Measurements from ENCODE around the gene NUCB1. TPM values are rescaled to one million over a fixed set of nuclear protein-coding genes. Genes with fewer than 3 reads are reported as not detected.
"Not testable (repeated sequence)": the region's sequence is repeated elsewhere in the genome, so short reads cannot be mapped to it uniquely, and the experiment has no call there.

The NUCB1 gene
- total RNA-seq, 2 donors from 2014 or later, result 213 to 270 TPM

GRCh38 chr19:48925240-48925843 lies 25.2 kb downstream of the NUCB1 start:
- Mint-ChIP-seq H3K9me3 (no peaks in the 10 kb centered on the region), H3K27ac (no peak overlapping the region), H3K36me3 (no peaks in the 10 kb centered on the region), H3K27me3 (no peaks in the 10 kb centered on the region), H3K4me3 (no peak overlapping the region), H3K4me1 (ENCODE audit: low read depth in 2 of 2) (peaks cover 0 to 2% of the 10 kb centered on the region in 2 donors)
- no peak for DNase-seq (ENCODE audit: low spot score)
- no peak for ATAC-seq

- not testable (repeated sequence) for H3K36me3 Mint-ChIP-seq; H3K27me3 Mint-ChIP-seq; H3K27ac Mint-ChIP-seq; H3K9me3 Mint-ChIP-seq; DNase-seq (ENCODE audit: low spot score); H3K4me1 Mint-ChIP-seq (ENCODE audit: low read depth in 2 of 2); H3K4me3 Mint-ChIP-seq; ATAC-seq
Measured at GRCh38 chr19:48925890-48926289, 25.8 kb downstream of the NUCB1 start.

GRCh38 chr19:48926909-48927308 lies 26.8 kb downstream of the NUCB1 start:
- Mint-ChIP-seq H3K36me3 (no peaks in the 10 kb centered on the region), H3K4me3 (no peak overlapping the region), H3K4me1 (ENCODE audit: low read depth in 2 of 2) (peaks cover 0 to 2% of the 10 kb centered on the region in 2 donors), H3K9me3 (no peaks in the 10 kb centered on the region), H3K27me3 (no peaks in the 10 kb centered on the region), H3K27ac (no peak overlapping the region)
- no peak for ATAC-seq
- no peak for DNase-seq (ENCODE audit: low spot score)

GRCh38 chr19:48927692-48928091 lies 27.6 kb downstream of the NUCB1 start:
- H3K4me3 Mint-ChIP-seq; H3K9me3 Mint-ChIP-seq; DNase-seq (ENCODE audit: low spot score); ATAC-seq; H3K27me3 Mint-ChIP-seq; H3K36me3 Mint-ChIP-seq; H3K27ac Mint-ChIP-seq; H3K4me1 Mint-ChIP-seq (ENCODE audit: low read depth in 2 of 2): not testable (repeated sequence)

- ATAC-seq, result no peak
- no peak overlapping the region for H3K27ac Mint-ChIP-seq
- no peak for DNase-seq (ENCODE audit: low spot score)
- H3K4me1 Mint-ChIP-seq (ENCODE audit: low read depth in 2 of 2), result peaks cover 3 to 4% of the 10 kb centered on the region in 2 donors
- peaks cover 0 to 3% of the 10 kb centered on the region in 2 donors for H3K27me3 Mint-ChIP-seq
- no peaks in the 10 kb centered on the region for H3K9me3 Mint-ChIP-seq
- no peaks in the 10 kb centered on the region for H3K36me3 Mint-ChIP-seq
- H3K4me3 Mint-ChIP-seq, result no peak overlapping the region
Measured at GRCh38 chr19:48928164-48929025, 28.3 kb downstream of the NUCB1 start.

GRCh38 chr19:48933382-48933932 lies 33.3 kb downstream of the NUCB1 start, which contains the start of gene DHDH:
Gene DHDH (plus strand): TSS chr19:48933699. CDS start chr19:48933722, 23 bp downstream.
- peaks cover 8 to 9% of the 10 kb centered on the region in 2 donors for H3K4me1 Mint-ChIP-seq (ENCODE audit: low read depth in 2 of 2)
- no peaks in the 10 kb centered on the region for H3K36me3 Mint-ChIP-seq
- H3K9me3 Mint-ChIP-seq, result no peaks in the 10 kb centered on the region
- H3K27me3 Mint-ChIP-seq, result peaks cover 0 to 10% of the 10 kb centered on the region in 2 donors
- ATAC-seq (peak; percentile 95 to 96), DNase-seq (ENCODE audit: low spot score) (peak; percentile 89)
- H3K4me3 Mint-ChIP-seq, result peak within 1 kb of the TSS; percentile 84
- H3K27ac Mint-ChIP-seq, result peak within 1 kb of the TSS in 1 of 2 donors; percentile 47

- ATAC-seq (no peak), DNase-seq (ENCODE audit: low spot score) (no peak)
- no peaks in the 10 kb centered on the region for H3K9me3 Mint-ChIP-seq
- H3K27me3 Mint-ChIP-seq, result peaks cover 0 to 10% of the 10 kb centered on the region in 2 donors
- H3K4me1 Mint-ChIP-seq (ENCODE audit: low read depth in 2 of 2), result peaks cover 8 to 9% of the 10 kb centered on the region in 2 donors
- H3K36me3 Mint-ChIP-seq, result no peaks in the 10 kb centered on the region
- H3K27ac Mint-ChIP-seq, result no peak overlapping the region
- H3K4me3 Mint-ChIP-seq, result no peak overlapping the region
Measured at GRCh38 chr19:48934837-48935236, 34.7 kb downstream of the NUCB1 start.

GRCh38 chr19:48935864-48936263 lies 35.8 kb downstream of the NUCB1 start:
- DNase-seq (ENCODE audit: low spot score) (no peak), ATAC-seq (no peak)
- H3K4me1 Mint-ChIP-seq (ENCODE audit: low read depth in 2 of 2), result peaks cover 8 to 9% of the 10 kb centered on the region in 2 donors
- H3K9me3 Mint-ChIP-seq, result no peaks in the 10 kb centered on the region
- H3K4me3 Mint-ChIP-seq, result no peak overlapping the region
- H3K27me3 Mint-ChIP-seq, result peaks cover 0 to 10% of the 10 kb centered on the region in 2 donors
- H3K27ac Mint-ChIP-seq, result no peak overlapping the region
- no peaks in the 10 kb centered on the region for H3K36me3 Mint-ChIP-seq

GRCh38 chr19:48938256-48938655 lies 38.1 kb downstream of the NUCB1 start:
- no peak overlapping the region for H3K4me3 Mint-ChIP-seq
- no peaks in the 10 kb centered on the region for H3K9me3 Mint-ChIP-seq
- peaks cover 0 to 8% of the 10 kb centered on the region in 2 donors for H3K27me3 Mint-ChIP-seq
- peak overlapping the region in 1 of 2 donors; percentile 10 for H3K27ac Mint-ChIP-seq
- ATAC-seq (no peak), DNase-seq (ENCODE audit: low spot score) (no peak)
- H3K36me3 Mint-ChIP-seq, result no peaks in the 10 kb centered on the region
- peaks cover 6% of the 10 kb centered on the region in 2 donors for H3K4me1 Mint-ChIP-seq (ENCODE audit: low read depth in 2 of 2)

GRCh38 chr19:48940902-48941301 lies 40.8 kb downstream of the NUCB1 start:
- DNase-seq (ENCODE audit: low spot score), result no peak
- no peaks in the 10 kb centered on the region for H3K36me3 Mint-ChIP-seq
- no peak overlapping the region for H3K27ac Mint-ChIP-seq
- no peaks in the 10 kb centered on the region for H3K9me3 Mint-ChIP-seq
- H3K4me3 Mint-ChIP-seq, result no peak overlapping the region
- H3K4me1 Mint-ChIP-seq (ENCODE audit: low read depth in 2 of 2), result no peaks in the 10 kb centered on the region
- no peaks in the 10 kb centered on the region for H3K27me3 Mint-ChIP-seq
- no peak for ATAC-seq

GRCh38 chr19:48943081-48943480 lies 43.0 kb downstream of the NUCB1 start:
- H3K27me3 Mint-ChIP-seq, result no peaks in the 10 kb centered on the region
- ATAC-seq (no peak), DNase-seq (ENCODE audit: low spot score) (no peak)
- no peaks in the 10 kb centered on the region for H3K4me1 Mint-ChIP-seq (ENCODE audit: low read depth in 2 of 2)
- no peak overlapping the region for H3K27ac Mint-ChIP-seq
- H3K36me3 Mint-ChIP-seq, result no peaks in the 10 kb centered on the region
- no peaks in the 10 kb centered on the region for H3K9me3 Mint-ChIP-seq
- no peak overlapping the region for H3K4me3 Mint-ChIP-seq

GRCh38 chr19:48945415-48945814 lies 45.3 kb downstream of the NUCB1 start:
- no peaks in the 10 kb centered on the region for H3K36me3 Mint-ChIP-seq
- no peaks in the 10 kb centered on the region for H3K27me3 Mint-ChIP-seq
- no peaks in the 10 kb centered on the region for H3K9me3 Mint-ChIP-seq
- H3K27ac Mint-ChIP-seq, result no peak overlapping the region
- no peak overlapping the region for H3K4me3 Mint-ChIP-seq
- H3K4me1 Mint-ChIP-seq (ENCODE audit: low read depth in 2 of 2), result no peaks in the 10 kb centered on the region
- ATAC-seq, result no peak
- no peak for DNase-seq (ENCODE audit: low spot score)

- no peak overlapping the region for H3K27ac Mint-ChIP-seq
- H3K9me3 Mint-ChIP-seq, result no peaks in the 10 kb centered on the region
- no peaks in the 10 kb centered on the region for H3K36me3 Mint-ChIP-seq
- ATAC-seq, result no peak
- DNase-seq (ENCODE audit: low spot score), result no peak
- no peak overlapping the region for H3K4me3 Mint-ChIP-seq
- no peaks in the 10 kb centered on the region for H3K4me1 Mint-ChIP-seq (ENCODE audit: low read depth in 2 of 2)
- H3K27me3 Mint-ChIP-seq, result no peaks in the 10 kb centered on the region
Measured at GRCh38 chr19:48945817-48946216, 45.7 kb downstream of the NUCB1 start.
